Neural cell (in vitro differentiated cells): ENCODE results near the gene RAET1E. TPM values are rescaled to one million over a fixed set of nuclear protein-coding genes. Genes with fewer than 3 reads are reported as not detected.

Experiments used
- H2AFZ ChIP-seq: fragments of 200-600, 300-800 bp; sonication (generic), shearing (Covaris generic); 2 replicates; pipeline ENCODE4 v1.6.0; 2014; ENCODE audit warnings: low read depth, mild to moderate bottlenecking, antibody characterized with exemption, low read length, moderate library complexity
- H3F3A ChIP-seq: fragments of 200-600 bp; shearing (Covaris generic); 2 replicates; pipeline ENCODE4 v1.6.1; 2016; ENCODE audit warnings: mild to moderate bottlenecking, moderate library complexity, mixed read lengths, antibody characterized with exemption, low read length; ENCODE audit not compliant: insufficient read depth, poor library complexity, severe bottlenecking
- H3K27ac ChIP-seq: fragments of 200-600, 300-800 bp; sonication (generic), shearing (Covaris generic); 2 replicates; pipeline ENCODE4 v1.5.1; 2014; ENCODE audit warnings: mild to moderate bottlenecking, low read length, moderate library complexity
- H3K27me3 ChIP-seq: fragments of 300-800, 200-600 bp; sonication (generic), shearing (Covaris generic); 2 replicates; pipeline ENCODE4 v1.6.0; 2014; ENCODE audit warnings: mild to moderate bottlenecking, low read depth, low read length, moderate library complexity; ENCODE audit not compliant: insufficient read depth
- H3K36me3 ChIP-seq: fragments of 300-800, 200-600 bp; sonication (generic), shearing (Covaris generic); 2 replicates; pipeline ENCODE4 v1.5.1; 2014; ENCODE audit warnings: mild to moderate bottlenecking, antibody characterized with exemption, low read length, moderate library complexity; ENCODE audit not compliant: insufficient read depth
- H3K4me2 ChIP-seq: fragments of 300-800, 200-600 bp; sonication (generic), shearing (Covaris generic); 2 replicates; pipeline ENCODE4 v1.6.0; 2014; ENCODE audit warnings: mild to moderate bottlenecking, low read length
- H3K4me3 ChIP-seq: fragments of 300-800, 200-600 bp; sonication (generic), shearing (Covaris generic); 2 replicates; pipeline ENCODE4 v1.5.1; 2014; ENCODE audit warnings: mild to moderate bottlenecking, low read length, moderate library complexity
- H3K79me2 ChIP-seq: fragments of 200-600 bp; shearing (Covaris generic); replicated peaks from 2 replicates; pipeline ENCODE4 v1.6.0; 2014; ENCODE audit warnings: mild to moderate bottlenecking, low read length, moderate library complexity; ENCODE audit not compliant: insufficient read depth
- H3K9ac ChIP-seq: fragments of 300-800, 200-600 bp; sonication (generic), shearing (Covaris generic); 2 replicates; pipeline ENCODE4 v1.6.1; 2016; ENCODE audit warnings: mild to moderate bottlenecking, low read length, mixed read lengths
- H3K9me2 ChIP-seq: fragments of 200-600 bp; shearing (Covaris generic); 2 replicates; pipeline ENCODE4 v1.6.1; 2016; ENCODE audit warnings: mild to moderate bottlenecking, low read length, mixed read lengths; ENCODE audit not compliant: insufficient read depth
- H3K9me3 ChIP-seq: fragments of 200-600, 300-800 bp; sonication (generic), shearing (Covaris generic); 2 replicates; pipeline ENCODE4 v1.6.1; 2016; ENCODE audit warnings: mild to moderate bottlenecking, mixed run types, low read length, moderate library complexity, mixed read lengths
- H4K20me1 ChIP-seq: fragments of 200-600 bp; shearing (Covaris generic); 2 replicates; pipeline ENCODE4 v1.6.1; 2016; ENCODE audit warnings: mild to moderate bottlenecking, mixed run types; ENCODE audit not compliant: insufficient read depth
- CTCF ChIP-seq: fragments of 450-650 bp; IDR thresholded peaks from 2 replicates; pipeline ENCODE4 v1.5.1; 2014; ENCODE audit warnings: antibody characterized with exemption, mild to moderate bottlenecking, moderate library complexity; ENCODE audit not compliant: poor library complexity, severe bottlenecking
- EP300 ChIP-seq: fragments of 450-650 bp; conservative IDR thresholded peaks from 2 replicates; pipeline ENCODE4 v1.6.1; 2014; ENCODE audit warnings: antibody characterized with exemption, mild to moderate bottlenecking, moderate library complexity; ENCODE audit not compliant: poor library complexity, severe bottlenecking
- EZH2 ChIP-seq: fragments of 200-600, 300-800 bp; shearing (Covaris generic), sonication (generic); IDR thresholded peaks from 2 replicates; pipeline ENCODE4 v1.6.1; 2014; ENCODE audit warnings: antibody characterized with exemption, low read length, borderline replicate concordance, mild to moderate bottlenecking; ENCODE audit not compliant: insufficient read depth, poor library complexity, severe bottlenecking
- MXI1 ChIP-seq: fragments of 450-650 bp; conservative IDR thresholded peaks from 2 replicates; pipeline ENCODE4 v1.6.1; 2014; ENCODE audit warnings: antibody characterized with exemption, mild to moderate bottlenecking; ENCODE audit not compliant: poor library complexity, severe bottlenecking
- POLR2AphosphoS5 ChIP-seq: IDR thresholded peaks from 2 replicates; pipeline ENCODE4 v1.6.1; 2012
- RAD21 ChIP-seq: fragments of 450-650 bp; conservative IDR thresholded peaks from 2 replicates; pipeline ENCODE4 v1.6.1; 2014; ENCODE audit warnings: antibody characterized with exemption, mild to moderate bottlenecking, moderate library complexity
- REST ChIP-seq: IDR thresholded peaks from 2 replicates; pipeline ENCODE4 v1.6.1; 2012; ENCODE audit warnings: borderline replicate concordance
- SMC3 ChIP-seq: fragments of 450-650 bp; conservative IDR thresholded peaks from 2 replicates; pipeline ENCODE4 v1.6.1; 2014; ENCODE audit warnings: antibody characterized with exemption, mild to moderate bottlenecking, moderate library complexity; ENCODE audit not compliant: poor library complexity
- TAF1 ChIP-seq: IDR thresholded peaks from 2 replicates; pipeline ENCODE4 v1.6.1; 2012; ENCODE audit warnings: low read depth
- polyA plus RNA-seq: library from polyadenylated mRNA; depleted of rRNA; stranded (reverse); fragments of >200 nt; gene quantifications from 2 replicates; pipeline ENCODE4 v1.2.3, GENCODE V29; 2014

Gene RAET1E
- polyA plus RNA-seq, 1 donor from 2014 or later = not detected

- H4K20me1 ChIP-seq = no peaks in the 10 kb centered on the region
- no peaks in the 10 kb centered on the region for H3K27me3 ChIP-seq
- H3K9ac ChIP-seq = no peak overlapping the region
- no peaks in the 10 kb centered on the region for H3F3A ChIP-seq
- H3K9me2 ChIP-seq = no peaks in the 10 kb centered on the region
- no peak for TF ChIP-seq MXI1
- TF ChIP-seq EZH2 = no peak
- TF ChIP-seq REST = no peak
- no peak for TF ChIP-seq EP300
- no peak for TF ChIP-seq SMC3
- no peak for TF ChIP-seq POLR2AphosphoS5
- TF ChIP-seq CTCF = no peak
- no peak for TF ChIP-seq TAF1
- no peak for TF ChIP-seq RAD21
- no peak overlapping the region for H3K27ac ChIP-seq
- H3K79me2 ChIP-seq = no peaks in the 10 kb centered on the region
- H2AFZ ChIP-seq = no peak overlapping the region
- no peaks in the 10 kb centered on the region for H3K36me3 ChIP-seq
- H3K9me3 ChIP-seq = no peaks in the 10 kb centered on the region
- H3K4me2 ChIP-seq = no peak overlapping the region
- H3K4me3 ChIP-seq = no peak overlapping the region
Observed at GRCh38 chr6:149872233-149872632, 25.7 kb downstream of the RAET1E start.

GRCh38 chr6:149871182-149871581, 26.7 kb downstream of the RAET1E start:
- Histone ChIP-seq H3K27me3 (no peaks in the 10 kb centered on the region), H4K20me1 (no peaks in the 10 kb centered on the region), H2AFZ (no peak overlapping the region), H3K4me3 (no peak overlapping the region), H3K79me2 (no peaks in the 10 kb centered on the region), H3K36me3 (no peaks in the 10 kb centered on the region), H3K9ac (no peak overlapping the region), H3F3A (no peaks in the 10 kb centered on the region), H3K9me3 (no peaks in the 10 kb centered on the region), H3K9me2 (no peaks in the 10 kb centered on the region), H3K27ac (no peak overlapping the region), H3K4me2 (no peak overlapping the region)
- TF ChIP-seq SMC3 (no peak), RAD21 (no peak), REST (no peak), POLR2AphosphoS5 (no peak), MXI1 (no peak), CTCF (no peak), EZH2 (no peak), EP300 (no peak), TAF1 (no peak)
